ENCODE results near the gene VRK2.
"Not testable (repeated sequence)": the region's sequence is repeated elsewhere in the genome, so short reads cannot be mapped to it uniquely, and the experiment has no call there.

VRK2 gene

GRCh38 chr2:58055033-58055786 is 8.6 kb downstream of the VRK2 start:
- no peak for DNase-seq

DNA sequence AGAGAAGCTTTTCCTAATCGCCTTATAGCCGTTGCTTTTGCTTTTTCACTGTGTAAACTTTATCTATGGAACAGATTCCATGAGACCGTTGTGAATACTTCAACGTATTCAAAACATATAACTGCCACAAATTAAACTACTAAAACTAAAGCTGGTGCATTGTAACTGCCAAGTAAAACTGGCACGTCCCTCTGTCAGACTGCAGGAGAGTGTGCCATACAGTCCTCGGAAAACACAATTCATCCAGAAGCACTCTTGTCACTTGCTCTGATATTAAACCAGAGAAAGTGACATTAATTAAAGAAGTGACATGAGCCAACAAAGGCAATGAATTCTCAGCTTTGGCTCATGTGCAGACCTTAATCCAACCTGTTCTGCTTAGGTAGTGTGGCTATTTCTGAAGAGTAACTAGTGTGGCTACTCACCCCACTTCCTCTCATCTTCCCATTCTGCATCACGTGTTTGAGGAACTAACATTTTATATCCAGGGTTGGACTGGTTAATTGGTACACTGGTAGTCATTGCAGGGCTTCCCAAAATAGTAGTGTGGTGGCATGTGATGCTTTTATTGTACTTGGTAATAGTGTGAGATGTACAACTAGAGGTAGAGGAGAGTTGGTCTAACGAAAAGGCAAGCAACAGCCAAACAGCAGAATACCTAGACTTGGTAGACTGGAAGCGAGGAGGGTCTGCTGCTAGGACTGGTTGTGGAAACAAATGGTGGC is 9.7 kb downstream of the VRK2 start:
- no peak for DNase-seq

- DNase-seq, result no peak
These were observed 11.3 kb downstream of the VRK2 start for GRCh38 chr2:58057707-58058530.

DNA sequence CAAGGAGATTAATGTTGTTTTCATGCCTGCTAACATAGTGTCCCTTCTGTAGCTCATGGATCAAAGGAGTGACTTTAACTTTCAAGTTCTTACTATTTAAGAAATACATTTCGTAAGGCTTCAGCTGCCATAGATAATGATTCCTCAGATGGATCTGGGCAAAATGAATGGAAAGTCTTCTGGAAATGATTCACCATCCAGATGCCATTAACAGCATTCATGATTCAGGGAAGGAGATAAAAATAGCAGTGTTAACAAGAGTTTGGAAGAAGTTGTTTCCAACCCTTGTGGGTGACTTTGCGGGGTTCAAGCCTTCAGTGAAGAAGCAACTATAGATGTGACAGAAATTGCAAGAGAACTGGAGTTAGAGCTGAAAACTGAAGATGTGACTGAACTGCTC is 17.0 kb downstream of the VRK2 start:
- no peak for DNase-seq

DNA sequence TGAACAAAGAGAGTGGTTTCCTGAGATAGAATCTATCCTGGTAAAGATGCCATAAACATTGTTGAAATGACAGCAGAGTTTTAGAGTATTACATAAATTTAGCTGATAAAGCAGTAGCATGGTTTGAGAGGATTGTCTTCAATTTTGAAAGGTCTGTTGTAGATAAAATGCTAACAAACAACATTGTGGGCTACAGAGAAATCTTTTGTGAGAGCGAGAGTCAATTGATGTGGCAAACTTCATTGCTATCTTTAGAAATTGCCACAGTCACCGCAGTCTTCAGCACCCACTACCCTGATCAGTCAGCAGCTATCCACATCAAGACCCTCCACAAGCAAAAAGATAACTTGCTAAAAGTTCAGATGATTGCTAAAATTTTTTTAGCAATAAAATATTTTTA is 17.5 kb downstream of the VRK2 start:
- no peak for DNase-seq

- DNase-seq, result no peak
These were observed 18.6 kb downstream of the VRK2 start for GRCh38 chr2:58065248-58065647.

DNA sequence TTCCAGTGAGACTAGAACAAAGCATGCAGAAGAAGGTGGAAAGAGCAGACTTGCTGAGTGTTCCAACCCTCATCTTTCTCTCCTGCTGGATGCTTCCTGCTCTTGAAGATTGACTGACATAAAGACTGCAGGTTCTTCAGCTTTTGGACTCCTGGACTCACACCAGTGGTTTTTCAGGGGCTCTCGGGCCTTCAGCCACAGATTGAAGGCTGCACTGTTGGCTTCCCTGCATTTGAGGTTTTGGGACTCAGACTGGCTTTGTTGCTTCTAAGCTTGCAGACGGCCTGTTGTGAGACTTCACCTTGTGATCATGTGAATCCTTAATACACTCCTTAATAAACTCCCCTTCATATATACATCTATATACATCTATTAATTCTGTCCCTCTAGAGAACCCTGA is 20.4 kb downstream of the VRK2 start:
- no peak for DNase-seq

GRCh38 chr2:58070765-58071164 is 24.2 kb downstream of the VRK2 start:
- no peak for DNase-seq

DNA sequence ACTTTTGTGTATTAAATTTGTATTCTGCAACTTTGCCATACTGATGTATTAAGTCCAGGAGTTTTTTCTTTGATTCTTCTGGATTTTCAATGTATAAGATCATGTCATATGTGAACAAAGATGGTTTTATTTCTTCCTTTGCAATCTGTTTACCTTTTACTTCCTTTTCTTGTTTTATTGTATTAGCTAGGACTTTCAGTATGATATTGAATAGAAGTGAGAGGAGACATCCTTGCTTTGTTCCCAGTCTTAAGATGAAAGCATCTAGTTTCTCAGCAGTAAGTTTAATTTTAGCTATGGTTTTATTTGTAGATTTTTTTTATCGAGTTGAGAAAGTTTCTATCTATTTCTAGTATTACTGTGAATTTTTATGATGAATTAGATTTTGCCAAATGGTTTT is 25.5 kb downstream of the VRK2 start:
- DNase-seq, result no peak

- DNase-seq, result no peak
These were observed 26.4 kb downstream of the VRK2 start for GRCh38 chr2:58073008-58073407.

DNA sequence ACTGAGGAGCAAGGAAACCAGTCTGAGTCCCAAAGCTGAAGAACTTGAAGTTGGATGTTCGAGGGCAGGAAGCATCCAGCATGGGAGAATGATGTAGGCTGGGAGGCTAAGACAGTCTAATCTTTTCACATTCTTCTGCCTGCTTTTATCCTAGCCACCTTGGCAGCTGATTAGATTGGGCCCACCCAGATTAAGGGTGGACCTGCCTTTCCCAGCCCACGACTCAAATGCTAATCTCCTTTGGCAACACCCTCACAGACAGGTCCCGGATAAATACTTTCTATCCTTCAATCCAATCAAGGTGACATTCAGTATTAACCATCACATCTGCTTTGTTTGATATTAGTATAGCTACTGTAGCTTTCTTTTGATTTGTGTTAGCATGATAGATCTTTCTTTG is 27.1 kb downstream of the VRK2 start:
- DNase-seq, result no peak

DNA sequence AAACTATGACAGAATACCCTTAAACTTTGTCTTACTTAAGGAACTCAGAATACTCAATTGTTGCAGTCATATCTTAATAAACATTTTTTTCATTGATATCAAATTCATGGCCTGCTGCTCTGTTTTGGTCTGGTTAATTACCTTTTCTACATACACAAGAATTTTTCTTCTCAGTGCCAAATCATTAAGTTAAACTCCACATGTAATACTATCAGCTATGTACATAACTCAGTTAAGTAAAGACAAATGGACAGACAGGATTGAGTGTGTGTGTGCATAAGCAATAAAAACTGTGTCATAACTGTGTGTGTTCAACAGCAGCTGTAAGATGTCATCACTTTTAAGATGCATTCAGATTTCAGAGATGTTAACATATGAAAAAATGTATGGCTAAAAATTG is 34.4 kb downstream of the VRK2 start:
- DNase-seq, result no peak

DNA sequence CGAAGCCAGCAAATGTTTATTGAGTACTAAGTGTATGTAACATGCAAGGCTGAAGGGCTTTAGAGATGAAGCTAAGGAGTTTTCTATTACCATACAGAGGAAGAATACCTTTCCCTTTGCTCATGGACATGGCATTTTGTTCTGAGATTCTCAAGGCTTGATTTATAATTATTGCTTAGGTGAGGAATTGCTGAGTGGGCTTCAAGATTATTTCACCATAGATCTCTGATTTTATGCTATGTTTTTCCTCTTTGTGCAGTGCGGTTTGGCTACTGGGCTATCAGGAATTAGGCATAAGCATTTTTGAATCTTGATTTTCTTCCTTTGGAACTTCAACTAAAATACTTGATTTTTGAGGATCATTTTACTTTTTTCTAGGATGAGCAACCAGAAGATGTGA is 42.5 kb downstream of the VRK2 start:
- no peak for DNase-seq

DNA sequence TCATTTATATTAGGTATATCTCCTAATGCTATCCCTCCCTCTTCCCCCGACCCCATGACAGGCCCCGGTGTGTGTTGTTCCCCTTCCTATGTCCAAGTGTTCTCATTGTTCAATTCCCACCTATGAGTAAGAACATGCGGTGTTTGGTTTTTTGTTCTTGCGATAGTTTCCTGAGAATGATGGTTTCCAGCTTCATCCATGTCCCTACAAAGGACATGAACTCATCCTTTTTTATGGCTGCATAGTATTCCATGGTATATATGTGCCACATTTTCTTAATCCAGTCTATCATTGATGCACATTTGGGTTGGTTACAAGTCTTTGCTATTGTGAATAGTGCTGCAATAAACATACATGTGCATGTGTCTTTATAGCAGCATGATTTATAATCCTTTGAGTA is 46.2 kb downstream of the VRK2 start:
- DNase-seq, result not testable (repeated sequence)

- no peak for DNase-seq
These were observed 50.4 kb downstream of the VRK2 start for GRCh38 chr2:58097025-58097424.

- DNase-seq, result no peak
These were observed 51.9 kb downstream of the VRK2 start for GRCh38 chr2:58098254-58099095.

GRCh38 chr2:58099096-58099769 is 52.6 kb downstream of the VRK2 start:
- no peak for DNase-seq

GRCh38 chr2:58101500-58101899 is 54.9 kb downstream of the VRK2 start:
- no peak for DNase-seq

DNA sequence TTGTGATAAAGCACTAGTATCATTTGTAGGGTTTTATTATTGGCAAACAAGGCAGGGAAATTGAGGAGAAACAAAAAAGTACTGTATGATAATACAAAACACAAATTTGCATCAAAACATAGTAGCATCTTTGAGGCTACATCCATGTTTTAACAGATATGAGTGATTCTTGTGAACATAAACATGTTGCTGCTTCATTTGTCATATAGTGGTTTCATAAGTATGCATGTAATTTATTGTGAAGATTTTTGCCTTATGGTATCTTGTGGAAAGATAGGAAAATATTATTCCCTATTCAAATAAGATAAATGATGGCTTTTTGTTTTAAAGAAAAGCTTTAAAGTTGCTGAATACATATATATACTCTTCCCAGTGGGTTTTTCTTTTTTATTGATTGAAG is 60.3 kb downstream of the VRK2 start:
- DNase-seq, result no peak

GRCh38 chr2:58107803-58108710 is 61.5 kb downstream of the VRK2 start:
- DNase-seq, result no peak

- DNase-seq, result no peak
These were observed 62.9 kb downstream of the VRK2 start for GRCh38 chr2:58109481-58109880.

Measured in effector CD8-positive, alpha-beta T cell (primary cell).